Muscle of arm (tissue), 14 donors: ENCODE results near the gene DNAH9. TPM values are rescaled to one million over a fixed set of nuclear protein-coding genes. Genes with fewer than 3 reads are reported as not detected.

Experiments
- DNase-seq: peaks from one replicate; pipeline ENCODE4 v3.0.0-alpha.2; 2013
- long read RNA-seq, 11 donors: transcript quantifications; one replicate each; lab custom pipeline, GENCODE V29; 2026
- polyA plus RNA-seq, 12 donors: library from polyadenylated mRNA; unstranded; fragments of 120-200 nt; gene quantifications; one replicate each; pipeline ENCODE4 v1.2.1, GENCODE V29; 2013; ENCODE audit not compliant: insufficient read length in 12 of 12

The DNAH9 gene, protein sequence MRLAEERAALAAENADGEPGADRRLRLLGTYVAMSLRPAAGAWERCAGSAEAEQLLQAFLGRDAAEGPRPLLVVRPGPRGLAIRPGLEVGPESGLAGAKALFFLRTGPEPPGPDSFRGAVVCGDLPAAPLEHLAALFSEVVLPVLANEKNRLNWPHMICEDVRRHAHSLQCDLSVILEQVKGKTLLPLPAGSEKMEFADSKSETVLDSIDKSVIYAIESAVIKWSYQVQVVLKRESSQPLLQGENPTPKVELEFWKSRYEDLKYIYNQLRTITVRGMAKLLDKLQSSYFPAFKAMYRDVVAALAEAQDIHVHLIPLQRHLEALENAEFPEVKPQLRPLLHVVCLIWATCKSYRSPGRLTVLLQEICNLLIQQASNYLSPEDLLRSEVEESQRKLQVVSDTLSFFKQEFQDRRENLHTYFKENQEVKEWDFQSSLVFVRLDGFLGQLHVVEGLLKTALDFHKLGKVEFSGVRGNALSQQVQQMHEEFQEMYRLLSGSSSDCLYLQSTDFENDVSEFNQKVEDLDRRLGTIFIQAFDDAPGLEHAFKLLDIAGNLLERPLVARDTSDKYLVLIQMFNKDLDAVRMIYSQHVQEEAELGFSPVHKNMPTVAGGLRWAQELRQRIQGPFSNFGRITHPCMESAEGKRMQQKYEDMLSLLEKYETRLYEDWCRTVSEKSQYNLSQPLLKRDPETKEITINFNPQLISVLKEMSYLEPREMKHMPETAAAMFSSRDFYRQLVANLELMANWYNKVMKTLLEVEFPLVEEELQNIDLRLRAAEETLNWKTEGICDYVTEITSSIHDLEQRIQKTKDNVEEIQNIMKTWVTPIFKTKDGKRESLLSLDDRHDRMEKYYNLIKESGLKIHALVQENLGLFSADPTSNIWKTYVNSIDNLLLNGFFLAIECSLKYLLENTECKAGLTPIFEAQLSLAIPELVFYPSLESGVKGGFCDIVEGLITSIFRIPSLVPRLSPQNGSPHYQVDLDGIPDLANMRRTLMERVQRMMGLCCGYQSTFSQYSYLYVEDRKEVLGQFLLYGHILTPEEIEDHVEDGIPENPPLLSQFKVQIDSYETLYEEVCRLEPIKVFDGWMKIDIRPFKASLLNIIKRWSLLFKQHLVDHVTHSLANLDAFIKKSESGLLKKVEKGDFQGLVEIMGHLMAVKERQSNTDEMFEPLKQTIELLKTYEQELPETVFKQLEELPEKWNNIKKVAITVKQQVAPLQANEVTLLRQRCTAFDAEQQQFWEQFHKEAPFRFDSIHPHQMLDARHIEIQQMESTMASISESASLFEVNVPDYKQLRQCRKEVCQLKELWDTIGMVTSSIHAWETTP (N-terminal part only)
- polyA plus RNA-seq: 1 to 10 TPM in 3 of 12 donors, under 1 TPM in 7, not detected in 2; 0.34 to 1.2 (median 0.71) TPM
- long read RNA-seq, donor 1: 0 reads
- long read RNA-seq, donor 2: 0 reads
- long read RNA-seq, donor 3: 0 reads
- long read RNA-seq, donor 4: 0 reads
- long read RNA-seq, donor 5: 0 reads
- long read RNA-seq, donor 6: 0 reads
- long read RNA-seq, donor 7: 0 reads
- long read RNA-seq, donor 8: 0 reads
- long read RNA-seq, donor 9: 0 reads
- long read RNA-seq, donor 10: 0 reads
- long read RNA-seq, donor 11: 0 reads

DNA sequence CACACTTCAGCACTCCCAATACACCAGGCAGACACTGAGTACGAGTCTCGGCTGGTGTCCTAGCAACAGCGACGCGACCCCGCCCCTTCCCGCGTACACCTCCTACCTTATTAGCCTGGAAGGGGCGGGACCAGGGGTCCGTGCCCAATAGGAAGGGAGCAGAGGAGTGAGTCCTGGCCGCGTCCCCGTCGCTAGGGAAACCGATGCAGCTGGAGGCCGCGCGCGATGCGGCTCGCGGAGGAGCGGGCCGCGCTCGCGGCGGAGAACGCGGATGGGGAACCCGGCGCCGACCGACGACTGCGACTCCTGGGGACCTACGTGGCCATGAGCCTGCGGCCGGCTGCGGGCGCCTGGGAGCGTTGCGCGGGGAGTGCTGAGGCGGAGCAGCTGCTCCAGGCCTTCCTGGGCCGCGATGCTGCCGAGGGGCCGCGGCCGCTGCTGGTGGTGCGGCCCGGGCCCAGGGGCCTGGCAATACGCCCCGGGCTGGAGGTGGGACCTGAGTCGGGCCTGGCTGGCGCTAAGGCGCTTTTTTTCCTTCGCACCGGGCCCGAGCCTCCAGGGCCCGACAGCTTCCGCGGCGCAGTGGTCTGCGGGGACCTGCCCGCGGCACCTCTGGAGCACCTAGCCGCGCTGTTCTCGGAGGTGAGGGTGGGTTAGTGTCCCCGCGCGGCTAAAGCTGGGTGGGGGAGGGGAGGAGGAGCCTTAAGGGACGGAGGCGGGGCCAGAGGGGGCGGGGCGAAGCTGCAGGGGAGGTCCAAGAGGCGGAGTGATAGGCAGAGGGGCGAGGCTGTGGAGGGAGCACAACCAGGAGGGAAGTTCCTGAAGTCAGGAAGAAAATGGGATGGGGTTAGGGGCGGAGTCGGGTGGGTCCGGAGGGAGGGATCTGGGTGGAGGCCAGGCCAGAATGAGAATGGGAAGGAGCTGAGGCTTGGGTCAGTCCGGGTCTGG is at the start of gene DNAH9:
TSS of gene DNAH9 (plus strand) at position 197 of the 948 bp plus-strand sequence. CDS start at position 226, 29 bp downstream.
- DNase-seq: peak; percentile 92

DNA sequence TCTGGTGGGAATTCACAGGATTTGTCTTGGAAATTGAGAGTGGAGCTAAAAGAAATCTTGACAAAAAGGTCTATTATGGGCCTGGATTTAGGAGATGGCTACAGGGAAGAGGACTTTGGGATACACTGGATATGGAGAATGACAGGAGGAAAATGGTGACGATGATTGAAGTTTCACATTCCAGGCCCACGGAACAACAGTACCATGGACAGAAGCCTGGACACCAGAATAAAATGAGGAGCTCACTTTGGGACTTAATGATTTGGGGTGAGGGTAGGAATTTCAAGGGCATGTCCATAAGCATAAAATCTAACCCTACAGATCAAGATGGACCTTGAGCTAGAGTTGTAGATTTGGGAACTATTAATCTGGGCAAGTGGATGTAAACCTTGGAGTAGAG is 47.8 kb upstream of the DNAH9 start:
- DNase-seq: no peak

DNA sequence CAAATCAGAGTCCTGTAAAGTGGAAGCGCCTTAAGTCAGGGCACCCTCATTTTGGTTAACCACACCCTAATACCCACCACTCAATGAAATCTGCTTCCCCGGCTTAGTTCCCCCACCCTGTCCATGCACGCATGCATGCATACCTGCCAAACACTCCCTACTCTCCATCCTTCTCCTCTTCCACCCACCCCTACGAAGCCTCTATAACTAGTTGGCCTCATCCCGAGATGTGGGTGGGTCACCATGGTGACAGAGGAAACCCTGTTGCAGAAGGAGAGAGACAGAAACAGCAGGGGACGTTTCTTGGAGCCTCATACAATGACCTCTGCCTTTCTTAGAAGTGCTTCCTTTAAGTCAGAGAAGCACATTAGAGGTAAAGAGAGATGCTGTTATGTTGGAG is 46.8 kb upstream of the DNAH9 start:
- DNase-seq: no peak

DNA sequence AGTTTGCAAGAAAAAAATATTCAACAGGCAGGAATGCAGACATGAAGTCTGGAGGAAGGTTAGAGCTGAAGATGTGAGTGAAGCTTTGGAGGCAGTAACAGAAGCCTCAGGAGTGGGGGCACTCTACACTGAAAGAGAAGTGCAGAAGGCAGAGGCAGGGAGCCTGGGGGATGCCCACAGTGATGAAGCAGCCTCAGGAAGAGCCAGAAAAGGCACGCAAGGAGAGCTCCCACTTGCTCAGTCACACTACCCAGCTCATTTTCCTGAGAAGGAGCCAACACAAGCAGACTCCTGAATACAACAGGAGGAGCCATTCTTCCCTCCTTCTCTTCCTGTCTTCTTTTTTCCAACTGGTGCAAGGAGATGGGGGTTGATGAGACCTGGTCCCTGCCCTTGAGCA is 45.1 kb upstream of the DNAH9 start:
- no peak for DNase-seq

DNA sequence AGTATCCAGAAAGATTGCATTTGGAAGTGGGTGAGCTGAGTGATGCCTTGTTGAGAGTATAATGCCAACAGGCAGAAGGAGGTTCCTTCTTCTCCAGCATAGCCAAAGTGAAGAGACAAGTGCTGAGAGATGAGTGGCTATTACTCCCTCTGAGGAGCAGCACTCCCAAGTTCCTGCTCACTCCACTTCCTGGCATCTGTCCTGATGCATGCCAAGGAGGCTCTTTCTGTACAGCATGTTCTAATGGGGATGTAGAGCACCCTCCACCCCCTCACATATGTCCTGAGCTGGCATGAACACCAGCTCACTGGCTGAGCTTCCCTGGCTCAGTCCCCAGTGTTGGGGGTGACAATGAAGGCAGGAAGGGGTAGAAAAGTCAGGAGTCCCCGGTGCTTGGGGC is 44.2 kb upstream of the DNAH9 start:
- no peak for DNase-seq

DNA sequence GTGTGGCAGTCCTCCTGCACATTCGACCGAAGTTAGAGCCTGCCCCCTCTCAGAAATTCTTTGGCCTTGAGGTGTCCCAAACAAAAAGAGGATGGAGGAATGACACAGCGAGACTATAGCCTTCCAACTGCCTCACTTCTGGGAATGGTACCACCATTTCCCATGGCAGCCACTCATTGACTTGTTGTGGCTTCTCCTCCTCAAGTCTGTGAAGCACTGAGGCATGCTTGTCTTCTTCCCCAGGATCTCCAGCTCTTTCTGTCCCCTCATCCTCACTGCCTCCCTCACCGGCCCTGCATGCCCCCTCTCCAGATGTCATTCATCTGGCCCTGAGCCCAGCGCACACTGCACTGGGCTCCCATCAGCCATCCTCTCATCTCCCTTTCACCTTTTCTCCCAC is 43.7 kb upstream of the DNAH9 start:
- no peak for DNase-seq

DNA sequence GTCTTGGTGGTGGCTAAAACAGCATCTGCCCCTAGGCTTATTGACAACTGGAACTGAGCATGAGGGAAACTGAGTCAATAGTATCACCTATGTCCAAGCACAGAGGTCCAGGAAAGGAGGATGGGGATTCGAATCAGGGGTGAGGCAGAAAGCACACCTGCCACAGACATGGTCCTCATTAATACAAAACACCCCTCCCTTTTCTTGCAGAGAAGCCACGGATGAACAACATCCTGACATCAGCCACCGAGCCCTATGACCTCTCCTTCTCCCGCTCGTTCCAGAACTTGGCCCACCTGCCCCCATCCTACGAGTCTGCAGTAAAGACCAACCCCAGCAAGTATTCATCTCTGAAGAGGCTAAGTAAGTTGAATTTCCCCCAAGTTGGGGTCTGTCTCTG is 42.7 kb upstream of the DNAH9 start:
- no peak for DNase-seq

DNA sequence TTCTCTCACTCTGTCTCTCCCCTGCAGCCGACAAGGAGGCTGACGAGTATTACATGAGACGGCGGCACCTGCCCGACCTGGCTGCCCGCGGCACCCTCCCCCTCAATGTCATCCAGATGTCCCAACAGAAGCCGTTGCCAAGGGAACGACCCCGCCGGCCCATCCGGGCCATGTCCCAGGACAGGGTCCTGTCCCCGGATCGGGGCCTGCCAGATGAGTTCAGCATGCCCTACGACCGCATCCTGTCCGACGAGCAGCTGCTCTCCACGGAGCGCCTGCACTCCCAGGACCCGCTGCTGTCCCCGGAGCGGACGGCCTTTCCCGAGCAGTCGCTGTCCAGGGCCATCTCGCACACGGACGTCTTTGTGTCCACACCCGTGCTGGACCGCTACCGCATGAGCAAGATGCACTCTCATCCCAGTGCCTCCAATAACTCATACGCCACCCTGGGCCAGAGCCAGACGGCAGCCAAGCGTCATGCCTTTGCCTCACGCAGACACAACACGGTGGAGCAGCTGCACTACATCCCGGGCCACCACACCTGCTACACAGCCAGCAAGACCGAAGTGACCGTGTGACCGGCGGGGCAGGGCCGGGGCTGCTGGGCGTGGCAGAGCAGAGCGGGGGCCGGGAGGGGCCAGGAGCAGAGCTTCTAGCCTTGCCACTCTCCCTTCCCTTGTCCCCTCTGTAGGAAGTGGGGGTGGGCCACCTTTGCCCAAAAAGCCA is 40.4 kb upstream of the DNAH9 start:
- no peak for DNase-seq

DNA sequence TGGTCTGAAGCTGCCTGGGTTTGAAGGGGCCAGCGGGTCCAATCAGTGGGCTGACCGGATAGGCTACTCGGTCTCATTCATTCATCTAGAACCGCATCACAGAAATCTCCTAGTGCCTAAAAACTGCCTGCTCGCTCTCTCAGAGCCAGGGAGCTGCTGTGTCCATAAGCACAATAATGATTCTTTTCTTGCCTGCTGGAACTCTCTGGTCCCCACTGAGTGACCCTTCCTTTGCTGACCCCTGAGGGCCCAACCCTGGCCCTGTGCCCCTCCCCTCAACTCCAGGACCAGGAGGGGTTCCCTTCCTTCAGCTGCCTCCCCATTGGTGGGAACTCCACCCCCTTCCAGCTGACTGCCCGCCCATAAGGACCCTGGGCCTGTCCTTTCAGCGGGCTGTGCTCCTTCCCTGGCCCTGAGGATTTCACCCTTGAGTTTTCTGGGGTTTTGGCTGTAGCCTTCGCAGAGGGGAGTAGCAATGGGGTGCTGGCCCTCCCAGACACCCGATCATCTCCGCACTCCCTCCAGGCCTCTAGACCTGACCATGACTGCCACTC is 39.5 kb upstream of the DNAH9 start:
- DNase-seq: no peak

DNA sequence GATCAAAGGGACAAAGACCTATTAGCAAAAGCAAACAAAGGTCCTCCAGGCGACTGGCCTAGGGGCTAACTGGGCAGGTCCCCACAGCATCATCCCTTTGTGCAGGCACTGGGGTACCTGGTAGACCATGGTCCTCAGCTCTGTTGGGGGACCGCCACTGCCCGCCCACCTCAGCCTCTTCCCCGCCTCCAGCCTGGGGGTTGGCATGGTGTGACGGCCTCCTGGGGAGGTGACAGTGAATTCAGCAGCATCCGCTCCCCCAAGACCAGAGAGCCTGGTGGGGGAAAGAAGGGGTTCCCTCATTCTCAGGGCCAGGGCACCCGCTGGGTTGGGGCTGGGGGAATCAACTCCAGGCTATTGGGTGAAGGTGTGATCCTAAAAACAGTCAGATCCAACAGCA is 38.7 kb upstream of the DNAH9 start:
- DNase-seq: no peak

DNA sequence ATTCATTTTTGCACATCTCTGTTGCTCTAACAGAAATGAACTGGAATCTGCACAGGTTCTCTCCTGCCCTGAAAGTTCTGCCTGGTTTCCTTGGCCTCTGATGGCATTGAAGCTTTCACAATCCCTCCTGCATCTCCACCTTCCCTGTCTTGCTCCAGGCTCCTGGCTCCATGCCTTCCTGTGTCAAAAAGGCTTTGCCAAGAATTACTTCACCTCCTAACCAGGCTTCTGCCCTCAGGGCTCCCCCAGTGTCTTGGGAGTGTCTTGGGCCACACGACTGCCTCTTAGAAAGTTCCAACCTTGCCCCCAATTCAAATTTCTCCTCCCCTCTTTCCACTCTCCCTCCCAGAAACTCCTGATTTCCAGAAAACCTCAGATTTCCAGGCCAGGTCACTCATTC is 37.0 kb upstream of the DNAH9 start:
- no peak for DNase-seq

DNA sequence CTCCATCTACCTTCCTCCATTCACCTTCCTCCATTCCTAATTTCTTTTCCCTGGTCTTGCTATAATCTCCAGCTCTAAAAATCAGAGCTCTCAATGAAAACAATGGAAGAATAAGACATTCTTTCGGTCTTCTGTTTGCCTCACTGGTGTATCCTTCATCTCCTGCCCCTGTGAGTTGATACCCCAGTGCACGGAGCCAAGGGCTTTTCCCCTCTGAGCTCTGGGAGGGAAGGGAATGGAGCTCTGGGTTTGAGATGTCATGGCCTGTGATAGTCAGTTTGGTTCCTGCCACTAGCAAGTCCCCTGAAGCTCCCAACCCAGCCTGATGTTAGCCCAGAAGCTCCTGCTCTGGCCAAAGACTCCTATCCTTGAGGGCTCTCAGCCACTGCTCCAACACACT is 36.6 kb upstream of the DNAH9 start:
- DNase-seq: no peak

DNA sequence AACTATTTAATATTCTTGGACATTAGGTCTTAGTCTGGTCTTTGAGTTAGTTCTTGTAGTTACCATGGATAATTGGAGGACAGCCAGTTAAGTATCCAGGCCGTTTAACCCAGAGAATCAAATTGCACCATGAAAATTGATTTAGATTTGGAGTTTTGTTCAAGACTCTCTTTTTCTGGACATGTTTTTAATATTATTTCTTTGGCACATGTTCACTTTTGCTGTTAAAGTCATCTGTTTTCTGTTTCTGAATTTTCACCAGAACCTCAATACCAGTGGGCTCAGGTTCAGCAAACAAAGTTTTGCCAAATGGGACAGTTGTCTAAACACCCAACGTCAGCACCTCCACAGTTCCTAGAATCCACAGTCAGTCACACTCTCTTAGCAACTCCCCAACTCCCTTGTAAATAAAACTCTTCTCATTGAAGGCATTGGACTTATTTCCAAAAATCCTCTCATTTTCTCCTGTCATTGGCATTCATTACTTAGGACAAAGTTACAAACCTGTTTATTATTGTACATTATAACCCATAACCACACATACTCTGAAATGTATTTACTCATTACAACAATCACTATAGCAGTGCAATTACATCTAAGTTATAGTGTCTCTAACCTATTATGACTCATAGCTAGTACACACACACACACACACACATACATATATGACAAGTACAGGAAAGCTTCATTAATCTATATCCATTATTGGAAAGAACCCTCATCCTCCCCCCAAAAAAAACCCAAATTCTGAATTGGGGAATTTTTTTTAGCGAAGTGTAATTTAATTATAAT is 33.5 kb upstream of the DNAH9 start:
- DNase-seq: peak; percentile 94

DNA sequence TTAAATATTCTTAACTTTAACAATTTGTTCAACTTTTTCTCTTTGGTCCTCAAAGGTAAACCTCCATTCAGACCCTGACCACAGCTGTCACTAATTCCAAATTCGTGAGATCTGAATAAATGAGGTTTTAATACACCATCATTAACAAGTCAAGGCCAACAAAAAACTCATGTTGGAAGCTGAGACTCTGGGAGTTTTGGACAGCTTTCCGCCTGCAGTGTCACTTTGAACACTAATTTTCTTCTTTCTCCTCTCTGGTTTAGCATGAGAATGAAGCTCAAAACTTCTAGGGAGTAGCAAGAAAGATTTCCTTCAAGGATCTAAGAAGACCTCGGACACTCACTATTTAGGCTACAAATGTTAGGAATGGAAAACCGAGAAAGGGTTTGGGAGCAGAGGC is 32.7 kb upstream of the DNAH9 start:
- no peak for DNase-seq

DNA sequence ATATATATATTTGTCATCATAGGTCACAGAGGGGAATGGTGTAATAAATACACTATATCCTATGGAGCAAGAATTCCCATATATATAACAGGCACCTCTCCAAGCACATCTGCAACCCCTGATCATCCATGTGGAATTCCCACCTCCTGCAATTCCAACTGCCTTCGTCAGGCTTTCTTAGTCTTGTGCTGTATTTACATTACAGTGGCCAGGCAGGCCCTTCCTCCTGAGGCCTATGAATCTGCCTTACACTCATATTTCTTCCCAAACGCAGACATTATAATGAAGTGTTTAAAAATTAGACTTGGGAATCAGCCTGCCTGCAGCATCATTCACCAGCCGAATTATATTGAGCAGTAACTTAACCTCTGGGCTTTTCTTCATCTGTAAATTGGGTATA is 19.3 kb upstream of the DNAH9 start:
- DNase-seq: peak; percentile 54

DNA sequence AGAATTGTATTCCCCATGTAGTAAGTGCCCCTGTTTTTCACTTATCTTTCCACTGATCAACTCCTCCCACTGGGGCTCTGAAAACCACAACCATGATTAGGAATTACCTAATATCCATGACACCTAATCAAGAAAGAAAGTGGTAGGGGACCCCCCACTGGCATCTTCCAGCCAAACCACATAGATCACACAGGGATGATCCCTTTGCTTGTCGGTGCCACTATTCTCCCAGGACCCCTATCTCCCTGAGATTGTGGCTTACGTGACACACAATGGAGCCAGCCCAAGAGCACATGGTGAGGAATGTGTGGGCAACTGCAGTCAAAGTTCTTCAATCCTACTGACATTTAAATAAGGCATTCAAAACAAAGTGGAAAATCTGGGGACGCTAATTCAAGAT is 17.6 kb upstream of the DNAH9 start:
- no peak for DNase-seq

DNA sequence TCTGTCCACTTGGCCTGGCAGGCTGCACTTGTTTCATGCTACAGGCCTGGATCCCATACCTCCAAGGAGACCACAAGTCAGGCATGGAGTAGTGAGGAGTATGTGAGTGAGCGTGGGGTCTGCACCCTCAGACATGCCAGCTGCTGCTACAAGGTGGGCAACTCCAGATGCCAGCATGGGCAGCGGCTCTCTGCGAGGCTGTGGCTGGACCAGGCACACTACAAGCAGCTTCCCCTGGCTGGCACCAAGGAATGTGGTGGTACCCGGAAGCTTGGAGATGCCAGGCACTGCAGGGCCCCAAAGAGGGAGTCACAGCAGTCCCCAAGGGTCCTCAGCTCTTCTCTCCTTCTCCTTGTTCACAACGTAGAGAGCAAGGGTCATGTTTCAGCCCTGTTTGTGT is 16.1 kb upstream of the DNAH9 start:
- no peak for DNase-seq

DNA sequence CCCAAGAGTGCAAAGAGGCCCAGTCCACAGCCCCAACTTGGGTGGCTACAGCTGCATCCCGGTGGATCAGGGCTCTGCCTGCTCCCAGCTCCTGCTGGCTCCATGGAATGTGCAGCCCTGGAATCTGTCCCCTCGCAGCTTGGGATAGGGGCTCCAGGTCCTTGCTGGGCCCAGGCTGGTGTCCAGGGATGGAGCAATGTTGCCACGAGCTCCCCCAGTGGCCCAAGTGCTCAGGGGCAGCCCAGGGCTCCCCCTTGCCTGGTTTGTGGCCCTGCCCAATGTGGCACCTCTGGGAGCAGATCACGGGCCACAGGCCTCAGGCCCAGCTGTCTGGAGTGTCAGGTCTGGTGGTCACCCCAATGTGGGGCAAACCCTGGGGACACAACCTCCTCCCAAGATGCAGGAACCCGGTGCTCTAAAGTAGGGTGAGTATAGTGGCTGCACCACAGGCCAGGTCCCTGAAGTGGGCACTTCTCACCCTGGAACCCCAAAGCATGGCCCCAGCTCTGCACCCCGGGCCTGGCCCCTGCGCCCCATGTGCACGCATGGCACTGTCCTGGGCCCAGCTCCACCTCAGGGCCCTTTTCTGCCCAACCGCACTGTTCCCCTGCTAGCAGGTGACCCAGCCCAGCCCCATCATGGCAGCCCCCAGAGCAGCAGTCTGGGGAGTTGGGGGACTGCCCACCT is 14.8 kb upstream of the DNAH9 start:
- no peak for DNase-seq
